ENCODE measurements around the gene SLC25A39. TPM values are rescaled to one million over a fixed set of nuclear protein-coding genes. Genes with fewer than 3 reads are reported as not detected.

SLC25A39 gene
- total and polyA plus RNA-seq, 2 of the 13 experiments (the other 11 are each of a cell fraction or from before 2014, with no cell fraction given), result 144 to 151 TPM

DNA sequence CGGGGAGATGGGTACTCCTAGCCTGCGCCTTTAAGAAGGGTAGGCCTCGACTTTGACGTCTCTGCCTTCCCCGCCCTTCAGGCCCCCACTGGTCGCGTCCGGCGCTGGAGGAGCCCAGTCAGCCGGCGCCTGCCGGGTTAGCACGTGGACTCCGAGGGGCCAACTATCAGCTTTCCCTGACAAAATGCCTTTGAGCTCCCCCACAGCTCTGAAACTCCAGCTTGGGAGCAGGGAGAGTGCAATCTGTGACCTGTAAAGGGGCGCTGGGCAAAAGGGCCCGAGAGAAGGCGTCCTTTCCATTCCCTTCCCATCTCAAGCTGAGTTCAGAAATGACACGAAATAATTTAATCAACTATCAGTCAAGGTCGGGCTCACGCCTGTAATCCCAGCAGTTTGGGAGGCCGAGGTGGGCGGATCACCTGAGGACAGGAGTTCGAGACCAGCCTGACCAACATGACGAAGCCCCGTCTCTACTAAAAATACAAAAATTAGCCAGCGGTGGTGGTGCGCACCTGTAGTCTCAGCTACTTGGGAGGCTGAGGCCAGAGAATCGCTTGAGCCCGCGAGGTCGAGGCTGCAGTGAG lies 2.3 kb upstream of the SLC25A39 start (continued):
- TF ChIP-seq CEBPB (IDR thresholded peaks at IDR 0.05; ENCODE audit: borderline replicate concordance, low read depth, low read length) (no peak), FOXA3 (CRISPR knock-in tag; IDR thresholded peaks at IDR 0.05) (peak; percentile 34; the same call in 1 of the 2 replicates), BHLHE40 (IDR thresholded peaks at IDR 0.05; ENCODE audit: low read length) (peak; percentile 91), GFI1 (CRISPR knock-in tag; IDR thresholded peaks at IDR 0.05; ENCODE audit: borderline replicate concordance) (0 out of 2 replicates have a peak, but pooled peaks have one; percentile 36), TEAD3 (CRISPR knock-in tag; optimal IDR thresholded peaks at IDR 0.05; ENCODE audit: borderline replicate concordance) (peak; percentile 72), SP2 (CRISPR knock-in tag; IDR thresholded peaks at IDR 0.05) (peak; percentile 57; the same call in 1 of the 2 replicates), ZSCAN25 (CRISPR knock-in tag; IDR thresholded peaks at IDR 0.05) (peak; percentile 64; the same call in 1 of the 2 replicates), ZNF138 (CRISPR knock-in tag; IDR thresholded peaks at IDR 0.05; ENCODE audit: low read depth) (peak; percentile 48; the same call in 1 of the 2 replicates), DDIT3 (CRISPR knock-in tag; IDR thresholded peaks at IDR 0.05) (no peak), ZNF331 (CRISPR knock-in tag; IDR thresholded peaks at IDR 0.05) (peak; percentile 62), TBX2 (CRISPR knock-in tag; IDR thresholded peaks at IDR 0.05; ENCODE audit: borderline replicate concordance) (peak; percentile 82; the same call in 1 of the 2 replicates), ZFX (CRISPR knock-in tag; IDR thresholded peaks at IDR 0.05; ENCODE audit: low read depth) (peak; percentile 87), ZNF770 (CRISPR knock-in tag; IDR thresholded peaks at IDR 0.05) (peak; percentile 45; the same call in 1 of the 2 replicates), MLX (CRISPR knock-in tag; IDR thresholded peaks at IDR 0.05) (peak; percentile 91), ZMYM2 (CRISPR knock-in tag; IDR thresholded peaks at IDR 0.05) (no peak; the same call in 1 of the 2 replicates), YY1 (IDR thresholded peaks at IDR 0.05; ENCODE audit: insufficient read depth, insufficient replicate concordance, low read depth, low read length) (peak; percentile 47), CCAR2 (optimal IDR thresholded peaks at IDR 0.05; ENCODE audit: low read depth, low read length) (no peak), TARDBP (CRISPR knock-in tag; IDR thresholded peaks at IDR 0.05) (peak; percentile 31; the same call in 1 of the 2 replicates), ZNF160 (CRISPR knock-in tag; IDR thresholded peaks at IDR 0.05) (no peak), EZH2 (conservative IDR thresholded peaks at IDR 0.05; ENCODE audit: low read depth, low read length) (no peak)
- TF ChIP-seq, protein P1, sequence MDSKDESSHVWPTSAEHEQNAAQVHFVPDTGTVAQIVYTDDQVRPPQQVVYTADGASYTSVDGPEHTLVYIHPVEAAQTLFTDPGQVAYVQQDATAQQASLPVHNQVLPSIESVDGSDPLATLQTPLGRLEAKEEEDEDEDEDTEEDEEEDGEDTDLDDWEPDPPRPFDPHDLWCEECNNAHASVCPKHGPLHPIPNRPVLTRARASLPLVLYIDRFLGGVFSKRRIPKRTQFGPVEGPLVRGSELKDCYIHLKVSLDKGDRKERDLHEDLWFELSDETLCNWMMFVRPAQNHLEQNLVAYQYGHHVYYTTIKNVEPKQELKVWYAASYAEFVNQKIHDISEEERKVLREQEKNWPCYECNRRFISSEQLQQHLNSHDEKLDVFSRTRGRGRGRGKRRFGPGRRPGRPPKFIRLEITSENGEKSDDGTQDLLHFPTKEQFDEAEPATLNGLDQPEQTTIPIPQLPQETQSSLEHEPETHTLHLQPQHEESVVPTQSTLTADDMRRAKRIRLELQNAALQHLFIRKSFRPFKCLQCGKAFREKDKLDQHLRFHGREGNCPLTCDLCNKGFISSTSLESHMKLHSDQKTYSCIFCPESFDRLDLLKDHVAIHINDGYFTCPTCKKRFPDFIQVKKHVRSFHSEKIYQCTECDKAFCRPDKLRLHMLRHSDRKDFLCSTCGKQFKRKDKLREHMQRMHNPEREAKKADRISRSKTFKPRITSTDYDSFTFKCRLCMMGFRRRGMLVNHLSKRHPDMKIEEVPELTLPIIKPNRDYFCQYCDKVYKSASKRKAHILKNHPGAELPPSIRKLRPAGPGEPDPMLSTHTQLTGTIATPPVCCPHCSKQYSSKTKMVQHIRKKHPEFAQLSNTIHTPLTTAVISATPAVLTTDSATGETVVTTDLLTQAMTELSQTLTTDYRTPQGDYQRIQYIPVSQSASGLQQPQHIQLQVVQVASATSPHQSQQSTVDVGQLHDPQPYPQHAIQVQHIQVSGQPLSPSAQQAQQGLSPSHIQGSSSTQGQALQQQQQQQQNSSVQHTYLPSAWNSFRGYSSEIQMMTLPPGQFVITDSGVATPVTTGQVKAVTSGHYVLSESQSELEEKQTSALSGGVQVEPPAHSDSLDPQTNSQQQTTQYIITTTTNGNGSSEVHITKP (CRISPR knock-in tag; IDR thresholded peaks at IDR 0.05; ENCODE audit: low read depth), result peak; percentile 91
- TF ChIP-seq, protein P2, sequence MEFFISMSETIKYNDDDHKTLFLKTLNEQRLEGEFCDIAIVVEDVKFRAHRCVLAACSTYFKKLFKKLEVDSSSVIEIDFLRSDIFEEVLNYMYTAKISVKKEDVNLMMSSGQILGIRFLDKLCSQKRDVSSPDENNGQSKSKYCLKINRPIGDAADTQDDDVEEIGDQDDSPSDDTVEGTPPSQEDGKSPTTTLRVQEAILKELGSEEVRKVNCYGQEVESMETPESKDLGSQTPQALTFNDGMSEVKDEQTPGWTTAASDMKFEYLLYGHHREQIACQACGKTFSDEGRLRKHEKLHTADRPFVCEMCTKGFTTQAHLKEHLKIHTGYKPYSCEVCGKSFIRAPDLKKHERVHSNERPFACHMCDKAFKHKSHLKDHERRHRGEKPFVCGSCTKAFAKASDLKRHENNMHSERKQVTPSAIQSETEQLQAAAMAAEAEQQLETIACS (CRISPR knock-in tag; IDR thresholded peaks at IDR 0.05), result peak; percentile 71
